GM08714 (cell line): ENCODE results near the gene SETX.

ENCODE experiments used
- H3K4me3 ChIP-seq: fragments of 200-500 bp; sonication (Bioruptor generic); 2 replicates; pipeline ENCODE4 v1.5.1; 2014; ENCODE audit warnings: mild to moderate bottlenecking, low read length, inconsistent platforms
- ZNF274 ChIP-seq: IDR thresholded peaks from 2 replicates; pipeline ENCODE4 v1.6.1; 2012; ENCODE audit warnings: mild to moderate bottlenecking, low read depth, low read length

SETX gene

DNA sequence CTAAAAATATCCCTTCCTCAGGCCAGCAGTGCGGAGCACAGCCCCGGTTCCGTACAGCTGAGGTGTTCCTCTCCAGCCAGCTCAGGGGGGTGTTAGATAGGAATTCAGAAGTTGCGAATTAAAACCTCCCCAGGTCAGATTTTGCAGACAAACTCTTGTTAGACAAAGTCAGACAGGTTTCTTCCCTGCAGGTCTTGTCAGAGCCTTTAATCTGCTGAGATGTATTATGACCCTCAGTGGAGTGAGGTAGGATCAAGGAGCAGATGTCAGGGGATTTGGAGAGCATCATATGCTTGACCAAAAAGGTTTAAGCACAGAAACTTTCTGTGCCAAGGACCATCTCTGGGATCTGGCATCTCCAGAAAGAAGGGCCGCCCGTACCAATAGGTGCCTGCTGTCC is 132.8 kb downstream of the SETX start:
- H3K4me3 ChIP-seq: no peak overlapping the region
- TF ChIP-seq ZNF274: no peak

- no peak for TF ChIP-seq ZNF274
- no peak overlapping the region for H3K4me3 ChIP-seq
Observed at GRCh38 chr9:132218208-132218607, 136.6 kb downstream of the SETX start.

DNA sequence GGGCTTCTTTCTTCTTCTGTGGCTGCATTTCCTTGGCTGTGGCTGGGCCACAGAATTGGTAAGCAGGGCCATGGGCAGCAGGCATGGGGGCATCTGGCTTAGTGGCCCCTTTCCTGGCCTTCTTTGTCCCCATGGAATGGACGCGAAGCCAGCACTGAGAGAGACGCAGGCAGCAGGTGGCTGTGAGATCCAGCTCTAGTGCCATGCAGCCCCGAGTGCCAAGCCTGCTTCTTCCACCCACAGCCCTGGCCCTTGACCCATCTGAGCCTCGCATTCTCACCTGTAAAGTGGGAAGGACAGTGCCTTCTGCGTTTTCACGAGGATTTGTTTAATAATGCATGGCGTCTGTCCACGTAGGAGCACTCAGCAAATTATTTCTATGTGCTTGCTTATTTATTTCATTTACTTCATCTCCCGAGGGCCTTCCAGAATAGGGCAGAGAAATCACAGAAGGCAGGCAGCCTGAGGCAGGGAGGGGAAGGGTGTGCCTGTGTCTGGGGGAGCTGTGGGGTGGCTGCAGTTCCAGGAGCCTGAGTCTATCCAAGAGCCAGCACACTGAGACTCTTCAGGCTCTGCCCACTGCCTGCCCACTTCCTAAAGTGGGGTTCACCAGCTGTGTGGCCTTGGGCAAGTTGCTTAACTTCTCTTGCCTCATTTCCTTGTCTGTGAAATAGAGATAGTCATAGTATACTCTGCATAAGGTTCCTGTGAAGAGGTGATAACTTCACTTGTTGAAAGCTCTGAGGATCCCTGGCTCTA is 137.7 kb downstream of the SETX start:
- no peak overlapping the region for H3K4me3 ChIP-seq
- no peak for TF ChIP-seq ZNF274

- no peak overlapping the region for H3K4me3 ChIP-seq
- TF ChIP-seq ZNF274: no peak
Observed at GRCh38 chr9:132214027-132214622, 140.7 kb downstream of the SETX start.

DNA sequence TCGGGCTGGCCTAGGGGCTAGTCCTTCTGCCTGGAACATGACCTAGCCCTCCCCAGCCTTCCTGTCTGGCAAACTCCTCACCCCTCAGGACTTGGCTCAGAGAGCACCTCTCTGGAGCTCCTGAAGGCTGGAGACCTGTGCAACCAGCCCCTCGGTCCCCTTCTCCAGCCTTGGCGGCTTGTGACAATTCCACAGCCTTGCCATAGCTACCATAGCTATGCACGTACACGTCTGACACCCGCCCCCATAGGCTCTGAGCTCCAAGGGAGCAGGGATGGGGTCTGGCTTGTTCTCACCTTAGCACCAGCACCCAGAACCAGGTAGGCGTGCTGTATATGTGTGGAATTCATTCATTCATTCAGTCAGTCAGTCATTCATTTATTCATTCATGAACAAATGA is 143.2 kb downstream of the SETX start:
- no peak for TF ChIP-seq ZNF274
- no peak overlapping the region for H3K4me3 ChIP-seq
